Muscle layer of colon (tissue), 2 donors: Measurements from ENCODE around the gene MIS18A.

Experiments used
- H3K27ac ChIP-seq: one replicate; pipeline ENCODE4 v1.7.0; 2013; ENCODE audit warnings: low read depth, mild to moderate bottlenecking, low read length, moderate library complexity
- H3K27me3 ChIP-seq, 2 donors: one replicate each; pipeline ENCODE4 v1.7.0; 2013; ENCODE audit warnings: low read length in 2 of 2, mild to moderate bottlenecking in 2 of 2; ENCODE audit not compliant: insufficient read depth in 2 of 2, control insufficient read depth in 1 of 2
- H3K36me3 ChIP-seq: one replicate; pipeline ENCODE4 v1.7.0; 2013; ENCODE audit warnings: mild to moderate bottlenecking, low read length; ENCODE audit not compliant: insufficient read depth
- H3K4me1 ChIP-seq: one replicate; pipeline ENCODE4 v1.7.0; 2013; ENCODE audit warnings: mild to moderate bottlenecking, low read length; ENCODE audit not compliant: insufficient read depth
- H3K4me3 ChIP-seq, 2 donors: one replicate each; pipeline ENCODE4 v1.7.0; 2013; ENCODE audit warnings: low read length in 2 of 2, low read depth in 1 of 2, mild to moderate bottlenecking in 1 of 2, moderate library complexity in 1 of 2
- H3K9ac ChIP-seq: one replicate; pipeline ENCODE4 v1.7.0; 2013; ENCODE audit warnings: low read length
- H3K9me3 ChIP-seq: one replicate; pipeline ENCODE4 v1.7.0; 2013; ENCODE audit warnings: mild to moderate bottlenecking, low read length
- donor health status: abdominal sarcoma.
- donor health status: Adenocarcinoma of cecum.

Gene MIS18A

GRCh38 chr21:32249511-32250280 is 29.2 kb downstream of the MIS18A start:
- Histone ChIP-seq H3K36me3 (no peaks in the 10 kb centered on the region), H3K27me3 (no peaks in the 10 kb centered on the region), H3K4me3 (no peak overlapping the region), H3K27ac (no peak overlapping the region), H3K9me3 (no peaks in the 10 kb centered on the region), H3K9ac (no peak overlapping the region), H3K4me1 (peaks cover 11% of the 10 kb centered on the region)

- no peaks in the 10 kb centered on the region for H3K36me3 ChIP-seq
- no peaks in the 10 kb centered on the region for H3K9me3 ChIP-seq
- no peak overlapping the region for H3K9ac ChIP-seq
- H3K4me1 ChIP-seq, result peaks cover 11% of the 10 kb centered on the region
- H3K4me3 ChIP-seq, result no peak overlapping the region
- no peak overlapping the region for H3K27ac ChIP-seq
- no peaks in the 10 kb centered on the region for H3K27me3 ChIP-seq
Observed at GRCh38 chr21:32248571-32249461, 30.0 kb downstream of the MIS18A start.

- no peaks in the 10 kb centered on the region for H3K4me1 ChIP-seq
- H3K9ac ChIP-seq, result no peak overlapping the region
- H3K36me3 ChIP-seq, result no peaks in the 10 kb centered on the region
- H3K9me3 ChIP-seq, result no peaks in the 10 kb centered on the region
- H3K27me3 ChIP-seq, result no peaks in the 10 kb centered on the region
- no peak overlapping the region for H3K4me3 ChIP-seq
- no peak overlapping the region for H3K27ac ChIP-seq
Observed at GRCh38 chr21:32246571-32247140, 32.2 kb downstream of the MIS18A start.

GRCh38 chr21:32245971-32246370 is 32.9 kb downstream of the MIS18A start:
- no peak overlapping the region for H3K4me3 ChIP-seq
- no peak overlapping the region for H3K9ac ChIP-seq
- H3K9me3 ChIP-seq, result no peaks in the 10 kb centered on the region
- H3K4me1 ChIP-seq, result no peaks in the 10 kb centered on the region
- no peak overlapping the region for H3K27ac ChIP-seq
- no peaks in the 10 kb centered on the region for H3K36me3 ChIP-seq
- no peaks in the 10 kb centered on the region for H3K27me3 ChIP-seq

GRCh38 chr21:32240851-32241687 is 37.8 kb downstream of the MIS18A start:
- no peak overlapping the region for H3K27ac ChIP-seq

GRCh38 chr21:32239551-32239950 is 39.3 kb downstream of the MIS18A start:
- Histone ChIP-seq H3K4me3 (no peak overlapping the region), H3K9me3 (no peaks in the 10 kb centered on the region), H3K9ac (no peak overlapping the region), H3K4me1 (no peaks in the 10 kb centered on the region), H3K27ac (no peak overlapping the region), H3K36me3 (no peaks in the 10 kb centered on the region), H3K27me3 (no peaks in the 10 kb centered on the region)

More at GRCh38 chr21:32240851-32241687, 37.8 kb downstream of the MIS18A start:
- H3K9me3 ChIP-seq, result no peaks in the 10 kb centered on the region
- no peaks in the 10 kb centered on the region for H3K4me1 ChIP-seq
- H3K4me3 ChIP-seq, result no peak overlapping the region
- H3K36me3 ChIP-seq, result no peaks in the 10 kb centered on the region
- no peaks in the 10 kb centered on the region for H3K27me3 ChIP-seq
- H3K9ac ChIP-seq, result no peak overlapping the region

GRCh38 chr21:32238063-32238462 is 40.8 kb downstream of the MIS18A start:
- Histone ChIP-seq H3K9me3 (no peaks in the 10 kb centered on the region), H3K9ac (no peak overlapping the region), H3K36me3 (no peaks in the 10 kb centered on the region), H3K27ac (no peak overlapping the region), H3K4me3 (no peak overlapping the region), H3K4me1 (no peaks in the 10 kb centered on the region), H3K27me3 (no peaks in the 10 kb centered on the region)

GRCh38 chr21:32237021-32237420 is 41.8 kb downstream of the MIS18A start:
- Histone ChIP-seq H3K4me1 (no peaks in the 10 kb centered on the region), H3K9ac (no peak overlapping the region), H3K4me3 (no peak overlapping the region), H3K9me3 (no peaks in the 10 kb centered on the region), H3K27me3 (no peaks in the 10 kb centered on the region), H3K27ac (no peak overlapping the region), H3K36me3 (no peaks in the 10 kb centered on the region)

GRCh38 chr21:32233722-32234301 is 45.0 kb downstream of the MIS18A start:
- no peaks in the 10 kb centered on the region for H3K36me3 ChIP-seq
- H3K9ac ChIP-seq, result no peak overlapping the region
- no peak overlapping the region for H3K4me3 ChIP-seq
- no peaks in the 10 kb centered on the region for H3K9me3 ChIP-seq
- no peak overlapping the region for H3K27ac ChIP-seq
- no peaks in the 10 kb centered on the region for H3K27me3 ChIP-seq
- no peaks in the 10 kb centered on the region for H3K4me1 ChIP-seq

GRCh38 chr21:32233055-32233546 is 45.7 kb downstream of the MIS18A start:
- Histone ChIP-seq H3K9me3 (no peaks in the 10 kb centered on the region), H3K9ac (no peak overlapping the region), H3K36me3 (no peaks in the 10 kb centered on the region), H3K27ac (no peak overlapping the region), H3K4me3 (no peak overlapping the region), H3K27me3 (no peaks in the 10 kb centered on the region), H3K4me1 (no peaks in the 10 kb centered on the region)
